HEK293T (cell line): ENCODE measurements around the gene MTHFR.

Experiments
- CTCF ChIA-PET: fragments of 350-600 bp; formaldehyde crosslinking; extraction: SDS; loops from one replicate; lab custom pipeline; 2021; ENCODE audit warnings: antibody characterized with exemption, inconsistent platforms; lab: Yijun Ruan, JAX
- POLR2A ChIA-PET: fragments of 350-600 bp; formaldehyde crosslinking; extraction: SDS; loops from one replicate; lab custom pipeline; 2020; ENCODE audit warnings: antibody characterized with exemption, inconsistent platforms; lab: Yijun Ruan, JAX
- DNase-seq: peaks from one replicate; pipeline ENCODE4 v3.0.0; 2012; ENCODE audit warnings: mixed read lengths; ENCODE audit errors: extremely low spot score
- ARNT ChIP-seq: fragments of 450-650 bp; IDR thresholded peaks from 2 replicates; pipeline ENCODE4 v1.6.1; 2017; ENCODE audit warnings: mild to moderate bottlenecking
- BHLHE40 ChIP-seq: fragments of 450-650 bp; IDR thresholded peaks from 2 replicates; pipeline ENCODE4 v1.6.1; 2016; ENCODE audit warnings: mild to moderate bottlenecking, moderate library complexity, borderline replicate concordance
- CTBP1 ChIP-seq: fragments of 450-650 bp; IDR thresholded peaks from 2 replicates; pipeline ENCODE4 v1.6.1; 2016; ENCODE audit warnings: borderline replicate concordance
- ELF4 ChIP-seq: fragments of 450-650 bp; IDR thresholded peaks from 2 replicates; pipeline ENCODE4 v1.6.1; 2017; ENCODE audit warnings: antibody characterized with exemption
- FOXA1 ChIP-seq: fragments of 450-650 bp; IDR thresholded peaks from 2 replicates; pipeline ENCODE4 v1.6.1; 2016; ENCODE audit warnings: mild to moderate bottlenecking
- FOXK2 ChIP-seq: fragments of 450-650 bp; IDR thresholded peaks from 2 replicates; pipeline ENCODE4 v1.6.1; 2016; ENCODE audit warnings: mild to moderate bottlenecking
- FOXM1 ChIP-seq: fragments of 450-650 bp; IDR thresholded peaks from 2 replicates; pipeline ENCODE4 v1.6.1; 2017; ENCODE audit warnings: mild to moderate bottlenecking, borderline replicate concordance
- HDGF ChIP-seq: fragments of 450-650 bp; IDR thresholded peaks from 2 replicates; pipeline ENCODE4 v1.6.1; 2017; ENCODE audit warnings: antibody characterized with exemption, borderline replicate concordance
- L3MBTL2 ChIP-seq: fragments of 450-650 bp; conservative IDR thresholded peaks from 2 replicates; pipeline ENCODE4 v1.6.1; 2016; ENCODE audit warnings: mild to moderate bottlenecking
- LEF1 ChIP-seq: fragments of 450-650 bp; IDR thresholded peaks from 2 replicates; pipeline ENCODE4 v1.6.1; 2017; ENCODE audit warnings: mild to moderate bottlenecking, borderline replicate concordance
- NFRKB ChIP-seq: fragments of 450-650 bp; IDR thresholded peaks from 2 replicates; pipeline ENCODE4 v1.6.1; 2016; ENCODE audit warnings: mild to moderate bottlenecking, moderate library complexity
- SP1 ChIP-seq: fragments of 450-650 bp; IDR thresholded peaks from 2 replicates; pipeline ENCODE4 v1.6.1; 2017
- SUZ12 ChIP-seq: fragments of 450-650 bp; IDR thresholded peaks from 2 replicates; pipeline ENCODE4 v1.6.1; 2016; ENCODE audit warnings: mild to moderate bottlenecking
- TARDBP ChIP-seq: fragments of 450-650 bp; IDR thresholded peaks from 2 replicates; pipeline ENCODE4 v1.6.1; 2016
- ZNF384 ChIP-seq: fragments of 450-650 bp; IDR thresholded peaks from 2 replicates; pipeline ENCODE4 v1.6.1; 2016
- TF ChIP-seq, protein P1 (sequence below): fragments of 450-650 bp; IDR thresholded peaks from 2 replicates; pipeline ENCODE4 v1.6.1; 2016

The MTHFR gene

DNA sequence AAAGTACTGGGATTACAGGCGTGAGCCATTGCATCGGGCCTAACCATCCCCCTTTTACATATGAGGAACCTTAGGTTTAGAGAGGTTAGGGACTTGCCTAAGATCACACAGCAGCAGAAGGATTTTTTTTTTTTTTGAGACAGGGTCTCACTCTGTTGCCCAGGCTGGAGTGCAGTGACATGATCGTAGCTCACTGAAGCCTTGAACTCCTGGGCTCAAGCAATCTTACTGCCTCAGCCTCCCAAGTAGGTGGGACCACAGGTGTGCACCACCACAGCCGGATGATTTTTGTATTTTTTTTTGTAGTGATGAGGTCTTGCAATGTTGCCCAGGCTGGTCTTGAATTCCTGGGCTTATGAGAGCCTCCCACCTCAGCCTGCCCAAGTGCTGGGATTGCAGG is 46.0 kb downstream of the MTHFR start:
- POLR2A ChIA-PET: no interaction called here
- no peak for TF ChIP-seq FOXA1
- TF ChIP-seq BHLHE40: no peak
- no peak for TF ChIP-seq HDGF
- TF ChIP-seq FOXM1: no peak
- CTCF ChIA-PET: no interaction called here
- no peak for DNase-seq

DNA sequence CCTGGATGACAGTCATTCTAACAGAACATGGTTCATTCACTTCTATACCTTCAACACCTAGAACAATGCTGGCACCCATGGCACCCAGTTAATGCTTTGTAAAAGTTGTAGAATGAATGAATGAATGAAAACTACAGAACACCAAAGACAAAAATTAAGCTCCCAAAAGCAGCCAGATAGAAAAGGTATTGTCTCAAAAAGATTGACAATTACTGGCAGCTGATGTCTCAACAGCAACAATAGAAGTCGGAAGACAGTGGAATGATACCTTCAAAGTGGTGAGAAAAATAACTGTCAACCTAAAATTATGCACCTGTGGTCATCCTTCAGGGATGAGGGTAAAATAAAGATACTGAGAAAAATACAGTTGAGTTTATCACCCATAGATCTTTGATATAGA is 48.7 kb downstream of the MTHFR start:
- no peak for DNase-seq
- no peak for TF ChIP-seq FOXA1
- TF ChIP-seq CTBP1: no peak
- TF ChIP-seq ZNF384: no peak
- TF ChIP-seq FOXM1: no peak
- TF ChIP-seq ELF4: no peak
- TF ChIP-seq HDGF: no peak
- no peak for TF ChIP-seq SP1
- TF ChIP-seq FOXK2: no peak
- no peak for TF ChIP-seq NFRKB
- no peak for TF ChIP-seq L3MBTL2
- TF ChIP-seq TARDBP: no peak
- no peak for TF ChIP-seq SUZ12
- no peak for TF ChIP-seq BHLHE40
- no peak for TF ChIP-seq ARNT
- TF ChIP-seq LEF1: no peak
- TF ChIP-seq, protein P1, sequence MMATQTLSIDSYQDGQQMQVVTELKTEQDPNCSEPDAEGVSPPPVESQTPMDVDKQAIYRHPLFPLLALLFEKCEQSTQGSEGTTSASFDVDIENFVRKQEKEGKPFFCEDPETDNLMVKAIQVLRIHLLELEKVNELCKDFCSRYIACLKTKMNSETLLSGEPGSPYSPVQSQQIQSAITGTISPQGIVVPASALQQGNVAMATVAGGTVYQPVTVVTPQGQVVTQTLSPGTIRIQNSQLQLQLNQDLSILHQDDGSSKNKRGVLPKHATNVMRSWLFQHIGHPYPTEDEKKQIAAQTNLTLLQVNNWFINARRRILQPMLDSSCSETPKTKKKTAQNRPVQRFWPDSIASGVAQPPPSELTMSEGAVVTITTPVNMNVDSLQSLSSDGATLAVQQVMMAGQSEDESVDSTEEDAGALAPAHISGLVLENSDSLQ: no peak
- CTCF ChIA-PET: interaction anchor here (0.6 to 0.7 kb wide), 2 partner anchors 47 to 269 kb away, joined by 3 read pairs; no protein-coding TSS in a partner anchor
- POLR2A ChIA-PET: no interaction called here

GRCh38 chr1:11753555-11754208 is 52.1 kb downstream of the MTHFR start:
- TF ChIP-seq BHLHE40 (no peak), SUZ12 (no peak)
- no peak for DNase-seq
- CTCF ChIA-PET: no interaction called here
- POLR2A ChIA-PET: no interaction called here

DNA sequence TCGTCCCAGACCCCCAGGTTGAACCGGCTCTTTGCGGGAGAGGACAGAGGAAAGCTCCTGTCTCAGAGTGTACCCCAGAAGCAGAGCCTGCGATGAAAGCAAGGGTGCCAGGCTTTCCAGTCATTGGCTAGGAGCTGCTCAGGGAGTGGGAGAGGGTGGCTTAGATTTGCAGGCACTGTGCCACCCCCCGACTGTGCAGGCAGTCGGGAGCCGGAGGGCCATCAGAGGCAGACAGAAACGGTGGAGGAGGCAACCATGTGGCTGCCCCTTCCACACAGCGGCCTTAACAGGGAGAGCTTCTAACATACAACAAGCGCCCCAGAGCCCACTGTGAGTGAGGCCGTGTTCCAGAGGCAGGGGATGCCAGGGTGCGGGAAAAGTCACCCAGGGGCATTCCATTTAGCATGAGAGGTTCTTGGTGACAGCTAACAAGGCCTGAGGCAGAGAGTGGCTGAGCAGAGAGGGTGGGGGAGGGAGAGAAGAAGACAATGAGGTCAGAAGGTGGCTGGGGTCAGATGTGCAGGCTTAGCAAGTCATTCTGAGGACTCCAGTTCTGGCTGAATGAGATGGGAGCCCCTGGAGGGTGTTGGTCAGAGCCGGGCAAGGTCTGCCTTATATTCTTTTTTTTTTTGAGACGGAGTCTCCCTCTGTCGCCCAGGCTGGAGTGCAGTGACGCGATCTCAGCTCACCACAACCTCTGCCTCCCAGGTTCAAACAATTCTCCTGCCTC is 53.2 kb downstream of the MTHFR start:
- ChIA-PET POLR2A (no interaction called here), CTCF (no interaction called here)
- TF ChIP-seq BHLHE40 (no peak), SUZ12 (no peak), LEF1 (no peak), NFRKB (no peak), TARDBP (no peak), ZNF384 (no peak), ELF4 (no peak), FOXA1 (no peak), CTBP1 (no peak), ARNT (no peak), HDGF (no peak), SP1 (no peak), L3MBTL2 (no peak), FOXM1 (no peak), FOXK2 (no peak)
- TF ChIP-seq, protein P1: no peak
- DNase-seq: no peak

GRCh38 chr1:11751087-11751486 is 54.7 kb downstream of the MTHFR start:
- no peak for TF ChIP-seq SP1
- no peak for TF ChIP-seq FOXM1
- TF ChIP-seq NFRKB: no peak
- no peak for TF ChIP-seq LEF1
- CTCF ChIA-PET: no interaction called here
- POLR2A ChIA-PET: no interaction called here
- DNase-seq: no peak

GRCh38 chr1:11749996-11750395 is 55.8 kb downstream of the MTHFR start:
- POLR2A ChIA-PET: no interaction called here
- DNase-seq: no peak
- TF ChIP-seq LEF1 (no peak), L3MBTL2 (no peak), ZNF384 (no peak), TARDBP (no peak), HDGF (no peak), NFRKB (no peak), BHLHE40 (no peak), SP1 (no peak), FOXK2 (no peak), SUZ12 (no peak), CTBP1 (no peak)
- TF ChIP-seq, protein P1: no peak
- CTCF ChIA-PET: no interaction called here
